ENCODE data around the gene DUSP28.

DNA sequence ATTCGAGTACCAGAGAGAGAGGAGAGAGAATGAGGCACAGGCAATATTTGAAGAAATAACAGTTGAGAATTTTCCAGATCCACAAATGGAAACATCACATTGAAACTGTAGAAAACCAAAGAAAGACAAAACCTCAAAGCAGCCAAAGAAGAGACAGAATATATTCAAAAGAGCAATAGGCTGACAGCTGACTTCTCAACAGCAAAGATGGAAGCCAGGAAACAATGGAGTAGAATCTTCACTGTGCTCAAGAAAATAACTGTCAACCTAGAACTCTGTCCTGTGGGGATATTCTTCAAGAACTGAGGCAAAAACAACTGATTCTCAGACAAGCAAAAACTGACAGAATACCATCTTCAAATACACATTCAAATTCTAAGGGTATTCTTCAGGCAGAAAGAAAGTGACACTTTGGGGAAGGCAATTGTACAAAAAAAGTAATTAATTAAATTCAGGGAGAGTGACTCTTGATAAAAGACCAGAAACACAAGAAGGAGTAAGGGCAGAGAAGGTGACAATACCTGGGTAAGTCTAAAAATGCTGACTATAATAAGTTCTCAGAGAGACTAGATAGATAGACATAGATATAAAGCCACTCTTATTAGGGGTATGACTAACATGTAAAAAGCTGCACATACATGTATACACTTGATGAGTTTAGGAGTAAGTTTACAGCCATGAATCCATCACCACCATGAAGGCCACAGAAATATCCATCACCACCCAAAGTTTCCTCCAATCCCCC lies 28.0 kb upstream of the DUSP28 start:
- no peak for TF ChIP-seq ZBTB7A (IDR thresholded peaks at IDR 0.05; ENCODE audit: low read depth)
- TF ChIP-seq, protein P1, sequence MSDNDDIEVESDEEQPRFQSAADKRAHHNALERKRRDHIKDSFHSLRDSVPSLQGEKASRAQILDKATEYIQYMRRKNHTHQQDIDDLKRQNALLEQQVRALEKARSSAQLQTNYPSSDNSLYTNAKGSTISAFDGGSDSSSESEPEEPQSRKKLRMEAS (IDR thresholded peaks at IDR 0.05) = no peak
- no peak for TF ChIP-seq TAF1 (IDR thresholded peaks at IDR 0.05; ENCODE audit: low read depth)
- TF ChIP-seq, protein P2, sequence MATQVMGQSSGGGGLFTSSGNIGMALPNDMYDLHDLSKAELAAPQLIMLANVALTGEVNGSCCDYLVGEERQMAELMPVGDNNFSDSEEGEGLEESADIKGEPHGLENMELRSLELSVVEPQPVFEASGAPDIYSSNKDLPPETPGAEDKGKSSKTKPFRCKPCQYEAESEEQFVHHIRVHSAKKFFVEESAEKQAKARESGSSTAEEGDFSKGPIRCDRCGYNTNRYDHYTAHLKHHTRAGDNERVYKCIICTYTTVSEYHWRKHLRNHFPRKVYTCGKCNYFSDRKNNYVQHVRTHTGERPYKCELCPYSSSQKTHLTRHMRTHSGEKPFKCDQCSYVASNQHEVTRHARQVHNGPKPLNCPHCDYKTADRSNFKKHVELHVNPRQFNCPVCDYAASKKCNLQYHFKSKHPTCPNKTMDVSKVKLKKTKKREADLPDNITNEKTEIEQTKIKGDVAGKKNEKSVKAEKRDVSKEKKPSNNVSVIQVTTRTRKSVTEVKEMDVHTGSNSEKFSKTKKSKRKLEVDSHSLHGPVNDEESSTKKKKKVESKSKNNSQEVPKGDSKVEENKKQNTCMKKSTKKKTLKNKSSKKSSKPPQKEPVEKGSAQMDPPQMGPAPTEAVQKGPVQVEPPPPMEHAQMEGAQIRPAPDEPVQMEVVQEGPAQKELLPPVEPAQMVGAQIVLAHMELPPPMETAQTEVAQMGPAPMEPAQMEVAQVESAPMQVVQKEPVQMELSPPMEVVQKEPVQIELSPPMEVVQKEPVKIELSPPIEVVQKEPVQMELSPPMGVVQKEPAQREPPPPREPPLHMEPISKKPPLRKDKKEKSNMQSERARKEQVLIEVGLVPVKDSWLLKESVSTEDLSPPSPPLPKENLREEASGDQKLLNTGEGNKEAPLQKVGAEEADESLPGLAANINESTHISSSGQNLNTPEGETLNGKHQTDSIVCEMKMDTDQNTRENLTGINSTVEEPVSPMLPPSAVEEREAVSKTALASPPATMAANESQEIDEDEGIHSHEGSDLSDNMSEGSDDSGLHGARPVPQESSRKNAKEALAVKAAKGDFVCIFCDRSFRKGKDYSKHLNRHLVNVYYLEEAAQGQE (IDR thresholded peaks at IDR 0.05; ENCODE audit: low read depth) = no peak
- TF ChIP-seq NFIC (IDR thresholded peaks at IDR 0.05) = no peak
- TF ChIP-seq CEBPB (IDR thresholded peaks at IDR 0.05) = no peak
- no peak for TF ChIP-seq RAD21 (IDR thresholded peaks at IDR 0.05; ENCODE audit: low read depth)
- no peak for TF ChIP-seq FOXM1 (IDR thresholded peaks at IDR 0.05; ENCODE audit: borderline replicate concordance, low read depth)
- TF ChIP-seq EP300 (IDR thresholded peaks at IDR 0.05; ENCODE audit: borderline replicate concordance) = no peak
- TF ChIP-seq YY1 (IDR thresholded peaks at IDR 0.05; ENCODE audit: low read depth) = no peak
- TF ChIP-seq, protein P3, sequence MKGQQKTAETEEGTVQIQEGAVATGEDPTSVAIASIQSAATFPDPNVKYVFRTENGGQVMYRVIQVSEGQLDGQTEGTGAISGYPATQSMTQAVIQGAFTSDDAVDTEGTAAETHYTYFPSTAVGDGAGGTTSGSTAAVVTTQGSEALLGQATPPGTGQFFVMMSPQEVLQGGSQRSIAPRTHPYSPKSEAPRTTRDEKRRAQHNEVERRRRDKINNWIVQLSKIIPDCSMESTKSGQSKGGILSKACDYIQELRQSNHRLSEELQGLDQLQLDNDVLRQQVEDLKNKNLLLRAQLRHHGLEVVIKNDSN (IDR thresholded peaks at IDR 0.05) = no peak
